Uterus (tissue), 4 donors: Measurements from ENCODE around the gene JMJD8. TPM values are rescaled to one million over a fixed set of nuclear protein-coding genes. Genes with fewer than 3 reads are reported as not detected.

Source experiments
- DNase-seq, 2 donors: peaks; one replicate each; pipeline ENCODE4 v3.0.0-alpha.2; 2019 to 2020
- H3K27ac ChIP-seq, 2 donors: fragments of 200-600 bp; sonication (generic); 1 replicate in 1 of 2; 2 replicates in 1 of 2; pipeline ENCODE4 v1.5.1; 2016 to 2018
- H3K27me3 ChIP-seq, 2 donors: fragments of 200-600 bp; sonication (generic); one replicate each; pipeline ENCODE4 v1.5.1; 2018 to 2019; ENCODE audit warnings: control low read depth in 1 of 2
- H3K36me3 ChIP-seq, 2 donors: fragments of 200-600 bp; sonication (generic); one replicate each; pipeline ENCODE4 v1.5.1; 2019; ENCODE audit warnings: control low read depth in 1 of 2
- H3K4me1 ChIP-seq, 2 donors: fragments of 200-600 bp; sonication (generic); one replicate each; pipeline ENCODE4 v1.5.1; 2018 to 2019; ENCODE audit warnings: control low read depth in 1 of 2
- H3K4me3 ChIP-seq, 2 donors: fragments of 200-600 bp; sonication (generic); 1 replicate in 1 of 2; 2 replicates in 1 of 2; pipeline ENCODE4 v1.5.1; 2018 to 2019; ENCODE audit warnings: mild to moderate bottlenecking in 1 of 2
- H3K9me3 ChIP-seq, 2 donors: fragments of 200-600 bp; sonication (generic); one replicate each; pipeline ENCODE4 v1.5.1; 2019; ENCODE audit warnings: control low read depth in 1 of 2
- CTCF ChIP-seq, 4 experiments: fragments of 200-600 bp in 2 of 4; fragments of 450-650 bp in 2 of 4; sonication (generic) in 2 of 4; IDR thresholded peaks; one replicate each; pipeline ENCODE4 v1.5.1; 2016 to 2019; ENCODE audit warnings: antibody characterized with exemption in 4 of 4, mild to moderate bottlenecking in 2 of 4, moderate library complexity in 1 of 4
- POLR2A ChIP-seq, 2 donors: fragments of 450-650 bp; IDR thresholded peaks; one replicate each; pipeline ENCODE4 v1.6.1; 2016; ENCODE audit warnings: antibody characterized with exemption in 2 of 2, mild to moderate bottlenecking in 1 of 2, moderate library complexity in 1 of 2
- intact Hi-C: fragments of 100-400 bp; cut with DNase I; formaldehyde crosslinking; loops from one replicate; pipeline ENCODE4 v1.15.1; 2023; ENCODE audit warnings: low total_unique reads
- total RNA-seq, 4 donors: library from RNA; depleted of rRNA in 3 of 4; stranded (reverse); fragments of >200 nt in 3 of 4; gene quantifications; one replicate each; pipeline versions ENCODE4 v1.1.0 to v1.2.4, GENCODE V29; 2014 to 2023
- donor health status: DM: yes; HTN: yes; CAD: no.

The JMJD8 gene
- total RNA-seq, 4 donors from 2014 or later = 45.6 to 111 (median 57.4) TPM

GRCh38 chr16:689175-689897 lies 5.2 kb upstream of the JMJD8 start:
- H3K27ac ChIP-seq = peak overlapping the region; percentile 74 to 87
- DNase-seq = no peak
- peaks cover 3 to 7% of the 10 kb centered on the region in 2 donors for H3K27me3 ChIP-seq
- peaks cover 7 to 27% of the 10 kb centered on the region in 2 donors for H3K4me1 ChIP-seq
- H3K36me3 ChIP-seq = no peaks in the 10 kb centered on the region
- no peaks in the 10 kb centered on the region for H3K9me3 ChIP-seq
- intact Hi-C loops = no loop called here
- TF ChIP-seq POLR2A (IDR thresholded peaks at IDR 0.05) (no peak), CTCF (IDR thresholded peaks at IDR 0.05) (no peak)
- peak overlapping the region; percentile 84 to 89 for H3K4me3 ChIP-seq

DNA sequence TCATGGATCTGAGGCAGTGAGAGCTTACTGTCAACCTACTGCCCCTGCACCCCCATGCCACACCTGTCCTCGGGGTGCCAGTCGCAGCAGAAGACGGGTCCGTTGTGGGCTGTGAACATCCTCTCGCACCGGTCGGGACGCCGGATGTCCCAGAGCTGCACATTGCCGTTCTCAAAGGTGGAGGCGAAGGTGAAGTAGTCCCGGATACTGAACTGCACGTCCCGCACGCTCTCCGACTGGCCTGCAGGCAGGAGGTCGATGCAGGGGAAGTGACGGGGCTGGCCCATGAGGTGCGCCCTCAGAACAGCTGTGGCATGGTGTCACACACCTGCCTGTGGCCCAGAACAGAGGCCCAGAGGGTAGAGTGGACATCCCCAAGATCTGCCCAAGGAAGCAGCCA lies 3.4 kb upstream of the JMJD8 start:
- no peak for DNase-seq
- Histone ChIP-seq H3K27ac (no peak overlapping the region), H3K4me3 (no peak overlapping the region), H3K36me3 (no peaks in the 10 kb centered on the region), H3K9me3 (no peaks in the 10 kb centered on the region), H3K4me1 (peaks cover 7 to 30% of the 10 kb centered on the region in 2 donors), H3K27me3 (no peaks in the 10 kb centered on the region)
- intact Hi-C loops = no loop called here
- TF ChIP-seq CTCF (IDR thresholded peaks at IDR 0.05) (no peak), POLR2A (IDR thresholded peaks at IDR 0.05) (no peak)

- no peak for DNase-seq
- peaks cover 7 to 35% of the 10 kb centered on the region in 2 donors for H3K4me1 ChIP-seq
- H3K9me3 ChIP-seq = no peaks in the 10 kb centered on the region
- intact Hi-C loops = no loop called here
- no peak overlapping the region for H3K4me3 ChIP-seq
- no peak for TF ChIP-seq POLR2A (IDR thresholded peaks at IDR 0.05)
- TF ChIP-seq CTCF (IDR thresholded peaks at IDR 0.05) = no peak
- no peak overlapping the region for H3K27ac ChIP-seq
- H3K36me3 ChIP-seq = no peaks in the 10 kb centered on the region
- H3K27me3 ChIP-seq = no peaks in the 10 kb centered on the region
Measured at GRCh38 chr16:686459-687260, 2.5 kb upstream of the JMJD8 start.

- Histone ChIP-seq H3K9me3 (no peaks in the 10 kb centered on the region), H3K27me3 (no peaks in the 10 kb centered on the region), H3K27ac (no peak overlapping the region), H3K4me3 (no peak overlapping the region), H3K4me1 (peaks cover 7 to 42% of the 10 kb centered on the region in 2 donors), H3K36me3 (no peaks in the 10 kb centered on the region)
- TF ChIP-seq CTCF (IDR thresholded peaks at IDR 0.05) (no peak), POLR2A (IDR thresholded peaks at IDR 0.05) (no peak)
- intact Hi-C loops = no loop called here
- DNase-seq = no peak
Measured at GRCh38 chr16:685967-686366, 1.8 kb upstream of the JMJD8 start.
